Keratinocyte (primary cell): Measurements from ENCODE around the gene NUTF2. TPM values are rescaled to one million over a fixed set of nuclear protein-coding genes. Genes with fewer than 3 reads are reported as not detected.

ENCODE experiments used
- DNase-seq: peaks from one replicate; pipeline ENCODE4 v3.0.0-alpha.2; 2011; ENCODE audit warnings: low read depth, missing footprints, low spot score
- FAIRE-seq: peaks from 2 replicates; lab custom pipeline; 2011; peaks lifted over from hg19 to GRCh38; lab: Jason Lieb, UNC
- H2AFZ ChIP-seq: 2 replicates; pipeline ENCODE4 v1.6.0; 2012; ENCODE audit warnings: low read length, control low read depth, inconsistent platforms; ENCODE audit not compliant: control insufficient read depth
- H3K27ac ChIP-seq: 2 replicates; pipeline ENCODE4 v1.5.1; 2011; ENCODE audit warnings: low read length; ENCODE audit not compliant: control insufficient read depth, insufficient read depth
- H3K27me3 ChIP-seq: 3 replicates; pipeline ENCODE4 v1.6.0; 2011; ENCODE audit warnings: low read length; ENCODE audit not compliant: control insufficient read depth, insufficient read depth; ENCODE audit errors: extremely low read depth
- H3K36me3 ChIP-seq, 2 experiments: 2 replicates in 1 of 2; 3 replicates in 1 of 2; pipeline ENCODE4 v1.5.1; 2011; ENCODE audit warnings: low read length in 2 of 2, mild to moderate bottlenecking in 1 of 2; ENCODE audit not compliant: control insufficient read depth in 2 of 2, insufficient read depth in 2 of 2; ENCODE audit errors: extremely low read depth in 1 of 2
- H3K4me1 ChIP-seq: 3 replicates; pipeline ENCODE4 v1.5.1; 2011; ENCODE audit warnings: low read length; ENCODE audit not compliant: control insufficient read depth, insufficient read depth; ENCODE audit errors: extremely low read depth
- H3K4me2 ChIP-seq: 3 replicates; pipeline ENCODE4 v1.6.0; 2011; ENCODE audit warnings: low read depth, low read length; ENCODE audit not compliant: control insufficient read depth, insufficient read depth; ENCODE audit errors: extremely low read depth
- H3K4me3 ChIP-seq, 3 experiments: fragments of 200-600 bp in 1 of 3; sonication (generic) in 1 of 3; 2 replicates in 2 of 3; 3 replicates in 1 of 3; pipeline ENCODE4 v1.5.1; 2011 to 2016; ENCODE audit warnings: low read length in 3 of 3, mild to moderate bottlenecking in 3 of 3, control low read depth in 2 of 3, inconsistent platforms in 1 of 3, low read depth in 1 of 3, mixed read lengths in 1 of 3, mixed run types in 1 of 3, moderate library complexity in 1 of 3; ENCODE audit not compliant: control insufficient read depth in 2 of 3, insufficient read depth in 2 of 3; ENCODE audit errors: extremely low read depth in 1 of 3
- H3K79me2 ChIP-seq: 2 replicates; pipeline ENCODE4 v1.6.0; 2012; ENCODE audit warnings: low read length; ENCODE audit not compliant: control insufficient read depth, insufficient read depth
- H3K9ac ChIP-seq: 3 replicates; pipeline ENCODE4 v1.6.0; 2011; ENCODE audit warnings: low read length; ENCODE audit not compliant: control insufficient read depth, insufficient read depth; ENCODE audit errors: extremely low read depth
- H3K9me1 ChIP-seq: 3 replicates; pipeline ENCODE4 v1.6.0; 2011; ENCODE audit warnings: low read length; ENCODE audit not compliant: control insufficient read depth, insufficient read depth; ENCODE audit errors: extremely low read depth
- H3K9me3 ChIP-seq: 2 replicates; pipeline ENCODE4 v1.5.1; 2012; ENCODE audit warnings: low read depth, low read length; ENCODE audit not compliant: control insufficient read depth
- H4K20me1 ChIP-seq: 3 replicates; pipeline ENCODE4 v1.6.0; 2011; ENCODE audit warnings: low read length; ENCODE audit not compliant: control insufficient read depth, insufficient read depth; ENCODE audit errors: extremely low read depth
- EZH2 ChIP-seq: IDR thresholded peaks from one replicate; pipeline ENCODE4 v1.6.1; 2012; ENCODE audit warnings: inconsistent platforms, mild to moderate bottlenecking, low read length, moderate library complexity
- dilution Hi-C: fragments of 300-500 bp; cut with MboI; formaldehyde crosslinking; loops from one replicate; pipeline ENCODE4 v1.7.0; 2020; ENCODE audit warnings: low sequenced_read_pairs; ENCODE audit not compliant: extremely low pct_ligation_motif_present
- polyA plus RNA-seq, 5 experiments: library from polyadenylated mRNA; depleted of rRNA in 3 of 5; stranded (reverse) in 3 of 5; stranded (forward) in 1 of 5; unstranded in 1 of 5; fragments of >200 nt; gene quantifications; 1 replicate in 1 of 5; 2 replicates in 3 of 5; 3 replicates in 1 of 5; pipeline versions ENCODE4 v1.2.1 to v1.2.3, GENCODE V29; 2011 to 2012; ENCODE audit warnings: missing spikeins in 2 of 5, low read depth in 1 of 5, low replicate concordance in 1 of 5
- TF ChIP-seq, protein P1 (sequence below), 3 experiments: IDR thresholded peaks in 1 of 3; conservative IDR thresholded peaks in 1 of 3; optimal IDR thresholded peaks in 1 of 3; 2 replicates in 2 of 3; 3 replicates in 1 of 3; pipeline versions ENCODE3 to v1.5.1; 2011; ENCODE audit warnings: low read length in 3 of 3, mild to moderate bottlenecking in 3 of 3, moderate library complexity in 2 of 3, control low read depth in 1 of 3, inconsistent platforms in 1 of 3; ENCODE audit not compliant: insufficient read depth in 2 of 3; ENCODE audit errors: extremely low read depth in 1 of 3

The NUTF2 gene
- polyA plus RNA-seq, 1 donor (not counting 4 experiments of a cell fraction or from before 2014, with no cell fraction given), result 189 TPM

DNA sequence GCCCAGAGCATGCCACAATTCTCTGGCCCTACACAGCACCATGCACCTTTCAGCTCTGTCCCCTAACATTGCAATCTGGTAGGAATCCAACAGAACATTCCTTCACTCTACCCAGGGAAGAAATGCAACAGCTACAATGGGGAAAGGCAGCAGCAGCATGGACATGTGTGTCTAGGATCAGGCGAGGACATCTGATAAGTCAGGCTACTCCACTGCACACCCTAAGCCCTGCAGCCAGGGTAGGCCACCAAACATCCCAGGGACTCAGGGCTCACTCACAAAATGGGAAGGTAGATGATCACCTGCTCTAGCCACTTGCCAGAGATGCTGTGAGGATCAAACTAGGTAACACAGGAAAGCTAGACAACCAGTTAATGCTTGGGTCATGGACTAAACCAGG lies 45.5 kb upstream of the NUTF2 start:
- H3K4me2 ChIP-seq, result no peak overlapping the region
- FAIRE-seq, result no peak
- peaks cover 2% of the 10 kb centered on the region for H3K9me1 ChIP-seq
- no peak overlapping the region for H3K27ac ChIP-seq
- H2AFZ ChIP-seq, result no peak overlapping the region
- DNase-seq, result no peak
- H3K4me1 ChIP-seq, result peaks cover 10% of the 10 kb centered on the region
- H3K36me3 ChIP-seq, result peaks cover 10 to 14% of the 10 kb centered on the region in 2 experiments
- no peak for TF ChIP-seq EZH2
- no peaks in the 10 kb centered on the region for H4K20me1 ChIP-seq
- H3K9me3 ChIP-seq, result no peaks in the 10 kb centered on the region
- no peak overlapping the region for H3K4me3 ChIP-seq
- peaks cover 45% of the 10 kb centered on the region for H3K79me2 ChIP-seq
- no peak overlapping the region for H3K9ac ChIP-seq
- no peaks in the 10 kb centered on the region for H3K27me3 ChIP-seq
- dilution Hi-C loops, result no loop called here

DNA sequence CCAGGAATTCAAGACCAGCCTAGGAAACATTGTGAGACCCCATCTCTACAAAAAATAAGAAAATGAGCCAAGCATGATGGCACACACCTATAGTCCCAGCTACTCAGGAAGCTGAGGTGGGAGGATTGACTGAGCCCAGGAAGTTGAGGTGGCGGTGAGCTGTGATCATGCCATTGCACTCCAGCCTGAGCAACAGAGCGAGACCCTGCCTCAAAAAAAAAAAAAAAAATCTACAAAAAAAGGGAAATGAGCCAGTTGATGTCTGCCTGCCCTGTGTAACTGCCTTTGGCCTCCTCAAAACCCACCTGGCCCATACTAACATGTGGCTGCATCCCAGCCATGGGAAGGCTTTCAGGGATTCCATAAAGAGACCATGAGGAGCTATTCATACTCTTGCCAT lies 44.9 kb upstream of the NUTF2 start:
- FAIRE-seq, result no peak
- Histone ChIP-seq H3K9me1 (peaks cover 2% of the 10 kb centered on the region), H3K4me3 (no peak overlapping the region), H3K79me2 (peaks cover 44% of the 10 kb centered on the region), H3K9me3 (no peaks in the 10 kb centered on the region), H4K20me1 (no peaks in the 10 kb centered on the region), H3K4me1 (peaks cover 10% of the 10 kb centered on the region), H3K27ac (no peak overlapping the region), H3K9ac (no peak overlapping the region), H3K27me3 (no peaks in the 10 kb centered on the region), H3K36me3 (peaks cover 10 to 14% of the 10 kb centered on the region in 2 experiments), H3K4me2 (no peak overlapping the region), H2AFZ (no peak overlapping the region)
- no peak for DNase-seq
- dilution Hi-C loops, result no loop called here
- no peak for TF ChIP-seq EZH2
- TF ChIP-seq, protein P1, sequence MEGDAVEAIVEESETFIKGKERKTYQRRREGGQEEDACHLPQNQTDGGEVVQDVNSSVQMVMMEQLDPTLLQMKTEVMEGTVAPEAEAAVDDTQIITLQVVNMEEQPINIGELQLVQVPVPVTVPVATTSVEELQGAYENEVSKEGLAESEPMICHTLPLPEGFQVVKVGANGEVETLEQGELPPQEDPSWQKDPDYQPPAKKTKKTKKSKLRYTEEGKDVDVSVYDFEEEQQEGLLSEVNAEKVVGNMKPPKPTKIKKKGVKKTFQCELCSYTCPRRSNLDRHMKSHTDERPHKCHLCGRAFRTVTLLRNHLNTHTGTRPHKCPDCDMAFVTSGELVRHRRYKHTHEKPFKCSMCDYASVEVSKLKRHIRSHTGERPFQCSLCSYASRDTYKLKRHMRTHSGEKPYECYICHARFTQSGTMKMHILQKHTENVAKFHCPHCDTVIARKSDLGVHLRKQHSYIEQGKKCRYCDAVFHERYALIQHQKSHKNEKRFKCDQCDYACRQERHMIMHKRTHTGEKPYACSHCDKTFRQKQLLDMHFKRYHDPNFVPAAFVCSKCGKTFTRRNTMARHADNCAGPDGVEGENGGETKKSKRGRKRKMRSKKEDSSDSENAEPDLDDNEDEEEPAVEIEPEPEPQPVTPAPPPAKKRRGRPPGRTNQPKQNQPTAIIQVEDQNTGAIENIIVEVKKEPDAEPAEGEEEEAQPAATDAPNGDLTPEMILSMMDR (optimal IDR thresholded peaks at IDR 0.05 in 1 of 3, IDR thresholded peaks at IDR 0.05 in 1 of 3, conservative IDR thresholded peaks at IDR 0.05 in 1 of 3; ENCODE audit: extremely low read depth in 1 of 3, insufficient read depth in 2 of 3, low read length in 3 of 3), result no peak

DNA sequence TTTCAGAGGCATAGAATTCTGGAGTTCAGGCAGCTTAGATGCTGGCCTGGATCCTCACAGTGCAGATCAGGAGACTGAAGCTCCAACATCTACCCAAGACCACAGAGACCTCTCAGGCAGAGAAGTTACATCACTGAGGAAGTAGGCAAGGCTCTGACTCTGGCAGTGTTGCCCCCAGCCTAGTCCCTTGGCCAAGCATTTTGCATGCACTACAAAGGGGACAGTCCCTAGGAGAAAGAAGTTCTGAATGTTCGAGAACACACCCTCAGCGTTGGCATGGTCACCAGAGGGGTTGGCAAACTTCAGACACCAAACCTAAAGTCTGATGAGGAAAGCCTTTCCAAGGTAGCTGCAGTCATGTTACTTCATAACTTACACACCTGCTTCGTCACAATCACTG lies 42.8 kb upstream of the NUTF2 start:
- Histone ChIP-seq H3K9ac (no peak overlapping the region), H3K4me1 (peaks cover 10% of the 10 kb centered on the region), H3K4me2 (no peak overlapping the region), H3K27ac (no peak overlapping the region), H3K36me3 (peaks cover 3 to 12% of the 10 kb centered on the region in 2 experiments), H3K4me3 (no peak overlapping the region), H3K27me3 (no peaks in the 10 kb centered on the region), H3K79me2 (peaks cover 36% of the 10 kb centered on the region), H4K20me1 (no peaks in the 10 kb centered on the region), H3K9me3 (no peaks in the 10 kb centered on the region), H3K9me1 (peaks cover 2% of the 10 kb centered on the region), H2AFZ (no peak overlapping the region)
- FAIRE-seq (no peak), DNase-seq (no peak)
- TF ChIP-seq EZH2, result no peak
- TF ChIP-seq, protein P1 (optimal IDR thresholded peaks at IDR 0.05 in 1 of 3, IDR thresholded peaks at IDR 0.05 in 1 of 3, conservative IDR thresholded peaks at IDR 0.05 in 1 of 3; ENCODE audit: extremely low read depth in 1 of 3, insufficient read depth in 2 of 3, low read length in 3 of 3), result no peak
- dilution Hi-C loops, result no loop called here
